ENCODE results near the gene MPPED2. TPM values are rescaled to one million over a fixed set of nuclear protein-coding genes. Genes with fewer than 3 reads are reported as not detected.

MPPED2 gene
- total RNA-seq, 1 experiment from 2014 or later = not detected

GRCh38 chr11:30424321-30424720 lies 161.8 kb downstream of the MPPED2 start:
- no peak for DNase-seq (ENCODE audit: extremely low read depth, low read depth)

- no peak for DNase-seq (ENCODE audit: extremely low read depth, low read depth)
Measured at GRCh38 chr11:30423886-30424285, 162.3 kb downstream of the MPPED2 start.

- no peak for DNase-seq (ENCODE audit: extremely low read depth, low read depth)
Measured at GRCh38 chr11:30423279-30423648, 162.9 kb downstream of the MPPED2 start.

GRCh38 chr11:30422447-30423278 lies 163.5 kb downstream of the MPPED2 start:
- no peak for DNase-seq (ENCODE audit: extremely low read depth, low read depth)

- no peak for DNase-seq (ENCODE audit: extremely low read depth, low read depth)
Measured at GRCh38 chr11:30420233-30420787, 165.8 kb downstream of the MPPED2 start.

GRCh38 chr11:30414806-30415205 lies 171.3 kb downstream of the MPPED2 start:
- no peak for DNase-seq (ENCODE audit: extremely low read depth, low read depth)

- no peak for DNase-seq (ENCODE audit: extremely low read depth, low read depth)
Measured at GRCh38 chr11:30414244-30414643, 171.9 kb downstream of the MPPED2 start.

GRCh38 chr11:30412509-30412908 lies 173.6 kb downstream of the MPPED2 start:
- DNase-seq (ENCODE audit: extremely low read depth, low read depth) = no peak

- DNase-seq (ENCODE audit: extremely low read depth, low read depth) = no peak
Measured at GRCh38 chr11:30411383-30411782, 174.8 kb downstream of the MPPED2 start.

- DNase-seq (ENCODE audit: extremely low read depth, low read depth) = no peak
Measured at GRCh38 chr11:30406978-30407762, 179.0 kb downstream of the MPPED2 start.

GRCh38 chr11:30405385-30405784 lies 180.8 kb downstream of the MPPED2 start:
- DNase-seq (ENCODE audit: extremely low read depth, low read depth) = no peak

GRCh38 chr11:30404136-30404535 lies 182.0 kb downstream of the MPPED2 start:
- no peak for DNase-seq (ENCODE audit: extremely low read depth, low read depth)

GRCh38 chr11:30395751-30396150 lies 190.4 kb downstream of the MPPED2 start:
- DNase-seq (ENCODE audit: extremely low read depth, low read depth) = no peak

- DNase-seq (ENCODE audit: extremely low read depth, low read depth) = no peak
Measured at GRCh38 chr11:30393012-30393411, 193.1 kb downstream of the MPPED2 start.

GRCh38 chr11:30392221-30392784 lies 193.8 kb downstream of the MPPED2 start:
- no peak for DNase-seq (ENCODE audit: extremely low read depth, low read depth)

- no peak for DNase-seq (ENCODE audit: extremely low read depth, low read depth)
Measured at GRCh38 chr11:30388957-30389356, 197.2 kb downstream of the MPPED2 start.

- no peak for DNase-seq (ENCODE audit: extremely low read depth, low read depth)
Measured at GRCh38 chr11:30387891-30388861, 198.0 kb downstream of the MPPED2 start.

GRCh38 chr11:30381879-30382278 lies 204.3 kb downstream of the MPPED2 start:
- DNase-seq (ENCODE audit: extremely low read depth, low read depth) = no peak

GRCh38 chr11:30380846-30381245 lies 205.3 kb downstream of the MPPED2 start:
- DNase-seq (ENCODE audit: extremely low read depth, low read depth) = no peak

GRCh38 chr11:30377347-30377746 lies 208.8 kb downstream of the MPPED2 start:
- no peak for DNase-seq (ENCODE audit: extremely low read depth, low read depth)
